Cerebellar nuclear complex (tissue), 1 donor: Measurements from ENCODE around the gene TLX2.

ENCODE experiments used
- DNase-seq, 2 experiments: peaks; one replicate each; lab custom pipeline; 2025; lab: John Stamatoyannopoulos, UW

TLX2 gene

DNA sequence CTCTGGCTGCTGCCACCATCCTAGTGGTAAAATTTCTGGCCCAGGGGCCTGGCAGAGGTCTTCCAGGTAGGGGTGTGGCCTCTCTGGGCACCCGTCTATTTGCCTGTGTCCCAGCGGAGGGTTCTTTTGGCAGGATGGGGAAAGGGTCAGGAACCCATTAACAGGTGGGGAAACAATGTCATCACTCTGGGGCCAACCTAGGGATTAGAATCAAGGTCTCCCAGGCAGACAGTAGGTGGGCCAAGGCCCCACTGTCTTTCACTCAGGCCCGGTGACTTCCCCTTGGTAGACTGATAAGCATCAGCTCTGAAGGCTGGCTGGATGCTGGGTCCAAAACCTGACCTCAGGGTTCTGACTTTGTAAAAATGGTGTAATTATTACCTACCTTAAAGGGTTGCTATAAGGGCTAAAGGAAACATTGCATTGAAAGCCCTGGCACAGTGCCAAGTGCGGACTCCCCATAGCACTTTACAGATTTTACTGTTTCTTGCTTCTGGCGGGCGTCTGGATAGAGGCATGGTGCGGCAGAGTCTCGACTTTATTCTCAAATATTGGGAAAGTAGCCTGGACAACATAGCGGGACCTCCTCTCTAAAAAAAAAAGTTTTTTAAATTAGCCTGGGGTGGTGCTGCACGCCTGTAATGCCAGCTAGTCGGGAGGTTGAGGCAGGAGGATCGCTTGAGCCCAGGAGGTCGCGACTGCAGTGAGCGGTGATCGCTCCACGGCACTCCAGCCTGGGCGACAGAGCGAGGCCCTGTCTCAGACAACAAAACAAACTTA, 17.1 kb upstream of the TLX2 start:
- no peak for DNase-seq

DNA sequence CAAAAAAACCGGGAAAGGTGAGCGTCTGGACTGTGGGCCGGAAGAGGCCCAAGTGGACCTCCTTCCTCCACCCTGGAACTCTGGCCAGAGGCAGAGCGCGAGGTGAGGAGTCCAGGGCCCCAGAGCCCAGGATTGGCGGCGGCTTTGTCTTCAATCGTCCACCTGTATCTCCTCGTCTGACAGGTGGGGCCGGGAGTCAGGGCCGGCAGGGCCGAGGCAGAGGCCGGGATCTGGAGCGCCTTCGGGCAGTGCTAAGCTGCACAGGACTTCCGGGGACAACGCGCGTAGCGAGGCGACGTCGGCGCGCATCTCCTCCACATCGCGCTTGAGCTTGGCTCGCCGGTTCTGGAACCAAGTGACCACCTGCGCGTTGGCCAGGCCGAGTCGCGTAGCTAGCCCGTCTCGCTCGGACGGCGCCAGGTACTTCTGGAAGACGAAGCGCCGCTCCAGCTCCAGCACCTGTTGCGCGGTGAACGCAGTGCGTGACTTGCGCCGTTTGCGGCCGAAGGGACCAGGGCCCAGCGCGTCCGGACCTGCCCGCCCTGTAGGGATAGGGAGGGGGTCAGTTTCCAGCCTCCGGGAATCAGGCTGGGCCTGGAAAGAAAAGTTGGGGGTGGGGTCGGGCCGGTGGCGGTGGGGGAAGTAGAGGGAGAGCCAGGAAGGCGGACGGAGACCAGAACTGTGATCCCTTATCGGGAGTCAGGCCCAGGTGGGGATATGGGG, 16.3 kb upstream of the TLX2 start:
- DNase-seq, result no peak

DNA sequence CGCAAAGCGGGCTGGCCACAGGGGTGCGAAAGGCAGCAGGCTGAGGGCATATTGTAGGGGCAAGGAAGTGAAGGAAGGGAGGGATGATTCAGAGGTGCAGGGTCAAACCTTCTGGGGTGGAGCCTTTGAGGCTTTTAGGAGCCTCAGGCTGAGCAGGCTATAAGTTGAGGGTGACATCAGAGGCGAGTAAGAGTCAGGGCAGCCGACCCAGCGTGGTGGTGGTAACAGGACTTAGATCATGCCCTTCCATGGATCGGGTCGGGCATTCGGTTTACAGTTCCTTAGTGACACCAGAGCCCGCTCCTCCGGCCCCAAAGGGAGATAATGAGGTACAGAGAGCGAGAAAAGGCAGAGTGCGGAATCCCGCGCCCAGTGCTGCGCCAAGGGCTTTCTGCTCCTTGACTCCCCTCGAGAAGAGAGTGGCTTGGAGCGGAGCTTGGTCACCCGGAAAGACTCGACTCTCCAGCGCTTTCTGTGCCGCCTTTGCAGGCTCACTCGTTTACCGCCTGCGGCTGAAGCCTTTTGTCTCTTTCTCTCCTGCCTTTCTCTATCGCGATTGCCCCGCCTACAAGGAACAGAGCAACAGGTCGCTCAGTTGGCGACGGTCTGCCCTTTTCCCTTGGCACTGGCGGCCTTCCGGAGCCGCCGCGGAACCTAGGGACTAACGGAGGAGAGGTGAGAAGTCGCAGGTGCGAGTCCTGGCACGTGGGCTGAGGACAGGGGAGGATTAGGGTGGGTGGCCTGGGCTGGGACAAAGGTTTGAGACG, 15.6 kb upstream of the TLX2 start:
- no peak for DNase-seq

DNA sequence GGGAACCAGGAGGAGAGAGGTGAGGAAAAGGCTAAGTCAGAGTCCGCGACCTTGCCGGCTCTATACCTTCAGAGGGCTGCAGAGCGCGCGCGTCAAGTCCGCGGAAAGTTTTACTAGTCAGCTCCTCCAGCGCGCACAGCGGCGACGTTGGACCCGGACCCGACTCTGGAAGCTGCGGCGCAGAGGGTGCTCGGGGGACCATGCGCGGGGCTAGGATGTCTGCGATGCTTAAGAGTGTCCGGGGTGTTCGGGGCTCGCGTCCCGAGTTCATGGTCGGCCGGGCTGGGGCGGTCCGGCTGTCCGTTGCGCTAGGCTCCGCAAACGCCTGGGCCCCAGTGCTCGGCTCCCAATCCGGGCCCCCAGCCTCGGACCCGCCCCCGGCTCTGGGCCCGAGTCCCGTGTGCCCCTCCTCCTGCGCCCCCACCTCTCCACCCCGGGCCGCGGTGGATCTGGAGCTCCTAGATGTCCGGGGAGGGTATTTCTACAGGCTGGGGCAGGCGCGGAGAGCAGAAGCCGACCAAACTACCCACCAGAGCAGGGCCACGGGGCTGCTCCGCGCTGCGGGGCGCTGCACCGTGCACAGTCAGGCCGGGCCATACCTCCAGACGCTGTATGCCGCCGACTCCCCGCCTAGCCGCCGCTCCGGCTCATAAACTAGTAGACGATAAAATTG, 14.8 kb upstream of the TLX2 start, which contains the start of gene LBX2:
LBX2 (minus strand) TSS at position 337 of the 673 bp plus-strand sequence; CDS start at position 271, 66 bp downstream.
- DNase-seq, result no peak

DNA sequence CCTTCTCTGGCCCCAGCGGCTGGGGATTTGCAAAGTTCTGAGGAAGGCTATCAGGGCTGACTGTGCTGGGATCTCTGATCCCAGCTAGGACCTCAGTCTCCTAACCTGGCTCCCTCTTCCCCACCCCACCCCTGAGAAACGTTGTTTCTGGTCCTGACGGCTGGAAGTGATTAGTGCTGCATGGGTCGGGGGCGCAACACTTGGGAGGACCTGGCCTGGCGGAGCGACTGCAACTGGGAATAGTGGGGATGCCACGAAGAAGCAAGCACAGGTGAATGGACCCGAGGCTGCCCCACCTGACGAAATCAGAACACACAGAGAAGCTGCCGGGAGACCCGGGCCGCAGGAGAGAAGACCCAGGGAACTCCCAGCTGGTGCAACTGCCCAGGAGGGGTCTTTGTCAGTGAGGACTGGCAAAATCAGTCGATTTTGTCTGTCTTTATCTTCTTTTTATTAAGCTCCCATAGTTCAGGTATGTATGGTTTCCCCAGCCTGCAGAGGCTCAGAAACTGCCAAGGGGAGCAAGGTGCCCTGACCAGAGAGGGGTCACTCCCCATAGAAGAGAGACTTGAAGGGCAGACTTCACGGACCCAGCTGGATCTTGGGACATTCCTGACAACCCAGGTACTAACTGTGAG, 14.2 kb upstream of the TLX2 start:
- DNase-seq, result no peak

DNA sequence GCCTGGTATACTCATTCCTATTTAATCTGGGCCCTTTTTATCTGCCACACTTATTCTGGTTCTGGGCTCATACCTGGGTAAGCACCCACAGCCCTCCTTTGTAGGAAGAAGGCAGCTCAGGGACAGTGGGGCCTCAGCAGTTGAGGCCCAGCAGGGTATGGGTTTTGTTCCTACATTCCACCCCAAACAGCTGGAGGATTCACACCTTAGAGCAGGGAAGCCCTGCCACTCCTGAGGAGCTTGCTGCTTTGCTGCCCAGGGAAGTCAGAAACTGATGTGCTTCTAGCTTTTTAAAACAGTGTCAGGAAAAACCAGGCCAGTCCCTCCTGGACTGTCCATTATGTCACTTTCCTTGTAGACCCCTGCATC, 13.7 kb upstream of the TLX2 start:
- no peak for DNase-seq

DNA sequence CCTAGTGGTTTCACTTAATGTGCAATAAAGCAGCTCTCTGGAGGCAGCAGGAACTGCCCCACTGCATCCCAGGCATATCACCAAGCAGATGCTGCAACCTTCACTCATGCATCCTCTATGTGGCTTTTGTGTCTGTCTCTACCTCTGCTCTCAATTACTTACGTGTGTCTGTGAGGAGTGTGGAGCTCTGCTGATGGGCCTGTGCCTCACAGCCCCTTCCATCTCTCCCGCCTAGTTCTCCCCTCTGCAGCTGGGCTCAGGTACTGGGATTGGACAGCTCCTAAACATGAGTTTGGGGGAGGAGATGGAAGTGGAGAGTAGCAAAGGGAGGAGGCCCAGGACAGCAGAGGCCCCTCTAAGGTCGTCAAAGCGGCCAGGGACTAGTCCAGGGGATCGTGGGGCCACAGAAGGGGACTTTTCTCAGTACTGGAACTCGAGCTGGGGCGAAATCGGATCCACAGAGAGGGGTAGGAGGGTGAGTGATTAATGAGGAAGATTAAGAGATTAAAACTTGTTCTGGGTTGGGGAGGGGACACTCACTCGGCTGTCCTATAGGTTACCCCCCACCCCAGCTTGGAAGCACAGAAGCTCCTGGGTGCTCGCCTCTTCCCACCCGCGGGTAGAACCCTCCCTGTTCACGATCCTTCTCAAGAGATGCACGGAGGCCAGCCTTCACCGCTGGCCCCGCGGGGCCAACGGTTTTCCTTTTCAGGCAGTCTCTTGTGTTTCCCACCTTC, 12.7 kb upstream of the TLX2 start:
- DNase-seq, result no peak

DNA sequence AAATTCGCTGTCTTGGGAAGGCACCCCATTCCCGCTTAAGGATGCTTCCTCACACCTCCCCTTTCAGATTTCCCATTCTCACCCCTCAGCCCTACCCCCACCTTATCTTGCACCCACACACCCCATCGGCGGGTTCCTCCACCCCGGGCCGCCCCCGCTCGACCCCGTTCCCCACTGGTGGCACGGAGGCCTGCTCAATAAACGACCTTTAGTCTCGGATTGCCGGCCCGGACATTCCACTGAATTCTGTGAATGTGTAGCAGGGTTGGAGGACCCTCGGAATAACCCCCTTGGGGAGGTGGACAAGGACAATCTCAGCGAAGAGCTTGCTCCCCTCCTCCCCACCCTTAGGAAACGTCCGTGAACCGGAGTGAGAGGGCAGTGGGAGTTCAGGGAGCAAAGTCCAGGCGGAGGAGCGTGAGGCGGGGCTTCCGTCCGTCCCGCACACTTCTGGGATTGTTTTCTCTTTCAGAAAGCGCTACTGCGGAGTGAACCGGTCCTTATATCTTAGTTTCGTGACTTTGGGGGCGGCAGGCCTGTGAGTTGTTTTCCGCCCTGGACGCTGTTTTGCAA, 12.0 kb upstream of the TLX2 start:
- no peak for DNase-seq

DNA sequence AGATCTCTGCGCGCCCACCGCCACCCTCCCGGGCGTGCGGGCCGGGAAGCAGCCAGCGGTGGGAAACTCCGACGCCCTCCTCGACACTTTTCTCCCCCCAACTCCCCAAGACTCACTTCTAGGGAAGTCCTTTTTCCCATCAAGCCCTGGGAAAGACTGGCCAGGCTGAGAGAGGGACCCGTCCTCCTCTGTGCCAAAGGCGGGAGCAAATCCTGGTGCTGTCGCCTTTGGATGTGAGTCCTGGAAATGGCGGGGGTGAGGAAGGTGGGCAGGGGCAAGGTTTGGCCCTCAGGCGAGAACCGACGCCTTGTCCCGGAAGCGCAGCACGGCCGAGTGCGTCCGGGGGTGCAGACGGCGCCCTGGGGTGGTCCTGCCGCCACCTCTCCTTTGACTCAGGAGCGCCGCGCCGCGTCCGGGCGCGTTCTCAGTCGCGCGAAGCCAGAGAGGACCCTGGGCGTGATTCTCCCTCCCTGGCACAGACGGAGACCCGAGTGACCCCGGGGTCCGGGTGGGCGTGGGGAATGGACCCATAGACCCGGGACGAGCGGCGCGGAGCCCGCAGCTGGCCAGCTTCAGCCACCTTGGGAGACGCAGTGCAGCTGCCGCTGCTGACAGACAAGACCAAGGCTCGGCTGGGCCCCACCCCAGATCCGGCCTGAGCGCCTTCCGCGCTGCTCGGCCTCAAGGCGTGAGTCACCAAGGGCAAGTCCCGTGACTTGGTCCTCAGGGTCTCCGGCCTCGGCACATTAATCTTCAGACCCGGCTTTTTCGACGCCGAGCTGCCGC, 11.3 kb upstream of the TLX2 start:
- DNase-seq, result no peak

DNA sequence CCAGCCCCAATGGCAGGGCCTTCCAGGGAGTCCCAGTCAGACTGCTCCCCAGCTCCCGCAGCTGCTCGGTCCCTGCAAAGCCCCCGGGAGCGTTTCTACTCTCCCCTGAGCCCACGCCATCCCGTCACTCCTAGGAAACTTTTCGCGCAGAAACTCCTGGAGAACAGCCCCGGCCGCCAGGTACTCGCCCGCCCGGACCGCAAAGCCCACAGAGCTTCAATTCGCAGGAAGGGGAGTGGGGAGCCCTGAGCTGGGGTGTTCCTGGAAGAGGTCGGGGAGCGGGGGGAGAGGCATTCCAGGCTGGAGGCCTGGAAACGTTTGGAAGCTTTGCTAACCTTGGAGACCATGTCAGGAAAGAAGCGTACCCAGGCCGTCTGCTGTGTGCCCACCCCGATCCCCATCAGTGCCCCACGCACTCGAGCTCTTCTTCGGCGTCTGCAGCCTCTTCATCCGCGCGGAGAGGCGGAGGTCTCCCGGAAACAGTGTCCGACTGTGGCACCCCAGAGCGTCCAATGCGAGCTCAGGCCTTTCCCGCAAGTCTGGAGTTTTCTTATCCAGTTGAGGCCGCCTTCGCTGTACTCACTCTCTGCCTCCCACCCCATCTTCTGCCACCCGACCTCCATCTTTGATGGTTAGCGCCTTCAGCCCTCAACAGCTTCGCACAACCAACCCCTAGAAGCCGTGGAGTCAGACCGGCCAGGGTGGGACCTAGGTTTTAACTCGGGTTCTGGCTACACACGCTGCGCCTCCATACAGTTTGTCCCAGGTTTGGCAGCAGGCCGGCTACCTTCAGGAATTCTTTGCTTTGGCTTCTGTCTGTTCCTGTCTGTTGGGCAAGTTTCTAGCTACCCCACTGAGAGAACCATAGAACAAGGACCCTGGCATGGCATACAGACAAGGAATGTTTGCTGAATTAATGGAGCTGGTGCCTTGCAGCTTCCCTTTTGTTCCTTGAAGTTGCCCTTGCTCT, 10.5 kb upstream of the TLX2 start:
- DNase-seq, result no peak

DNA sequence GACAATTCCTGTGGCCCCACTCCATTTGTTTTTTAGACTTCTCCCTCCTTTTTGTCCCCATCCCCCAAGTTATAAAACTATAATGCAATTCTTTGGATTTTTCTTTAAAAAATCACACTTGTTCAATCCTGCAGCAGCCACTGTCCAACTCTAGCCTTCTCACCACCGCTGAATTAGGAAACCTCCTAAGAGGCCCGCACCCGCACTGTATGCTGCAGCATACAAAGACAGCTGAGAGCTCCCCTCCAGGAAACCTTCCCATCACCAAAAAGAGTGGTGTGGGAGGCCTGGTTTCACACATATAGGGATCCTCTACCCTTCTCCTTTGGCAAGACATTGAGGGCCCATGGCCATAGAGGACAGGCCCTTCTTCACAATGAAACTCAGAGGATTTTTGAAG, 9.7 kb upstream of the TLX2 start:
- DNase-seq, result no peak

DNA sequence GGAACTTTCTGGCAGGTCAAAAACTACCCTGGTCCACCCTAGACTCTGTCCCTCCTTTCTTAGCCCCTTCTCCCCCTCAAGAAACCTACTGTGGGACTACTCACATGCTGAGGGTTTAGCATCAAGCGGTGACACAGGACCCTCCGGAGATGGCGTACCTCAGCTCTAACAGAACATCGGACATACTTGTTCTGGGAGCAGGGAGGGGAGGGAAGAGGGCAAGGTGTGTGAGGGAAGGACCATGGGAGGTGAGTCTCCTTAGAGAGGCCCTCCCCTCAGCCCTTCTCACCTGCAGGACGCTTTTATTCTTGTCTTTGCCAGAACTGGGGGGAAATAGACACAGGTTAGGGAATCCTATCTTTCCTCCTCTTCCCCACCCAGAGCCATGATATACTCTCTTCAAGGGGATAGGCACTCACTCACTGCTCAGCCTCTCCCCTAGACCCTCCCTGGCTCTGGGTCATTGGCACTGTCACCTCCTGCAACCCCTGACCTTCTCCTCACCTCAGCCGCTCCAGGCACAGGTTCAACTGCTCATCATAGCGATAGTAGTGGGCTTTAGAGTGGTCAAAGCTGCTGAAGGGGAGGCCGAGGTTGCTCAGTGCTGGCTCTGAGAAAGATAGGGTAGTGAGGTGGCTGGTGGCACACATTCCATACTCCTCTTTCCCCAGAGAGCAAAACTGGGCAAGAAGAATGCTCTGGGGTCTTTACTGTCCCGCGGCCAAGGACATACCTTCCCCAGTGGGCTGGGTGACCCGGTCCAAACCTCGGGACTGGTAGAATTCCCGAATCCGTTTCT, 8.6 kb upstream of the TLX2 start:
- DNase-seq, result no peak

DNA sequence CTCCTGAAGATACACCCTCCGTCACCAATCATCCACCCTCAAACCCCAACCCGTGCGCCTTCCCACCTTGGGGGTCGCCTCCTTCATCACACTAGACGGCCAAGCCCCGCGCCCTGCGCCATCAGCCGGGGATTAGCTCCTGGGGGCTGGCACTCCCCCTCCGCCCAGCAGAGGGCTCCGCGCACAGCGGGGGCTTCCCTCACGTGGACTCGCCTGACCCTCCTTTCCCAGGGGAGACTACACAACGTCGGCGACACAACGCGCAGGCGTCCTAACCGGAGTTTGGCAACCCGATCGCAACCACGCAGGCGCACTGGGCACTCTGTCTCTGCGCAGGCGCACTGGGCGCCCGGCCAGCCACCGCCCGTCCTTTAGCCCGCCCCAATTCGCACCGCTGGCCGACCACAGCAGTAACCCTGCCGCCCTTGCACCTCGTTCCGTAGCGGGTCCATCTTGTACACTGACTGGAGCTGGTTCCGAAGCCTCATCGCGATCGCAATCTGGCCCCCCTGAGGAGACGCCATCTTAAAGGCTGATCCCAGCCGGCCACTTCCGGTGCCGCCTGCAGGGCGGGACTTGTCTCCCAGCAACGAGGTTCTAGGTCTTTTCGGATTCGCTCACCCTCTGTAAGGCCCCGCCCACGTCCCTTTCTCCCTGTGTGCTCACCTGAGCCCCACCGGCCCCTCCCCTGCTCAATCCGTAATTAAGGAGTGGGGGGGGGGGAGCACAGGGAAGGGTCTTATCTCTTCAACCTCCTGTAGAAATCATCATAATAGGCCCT, 6.9 kb upstream of the TLX2 start, which contains the start of gene PCGF1:
PCGF1 (minus strand) TSS at position 551 of the 781 bp plus-strand sequence; CDS start at position 524, 27 bp downstream.
- peak; percentile 82 to 95 for DNase-seq

DNA sequence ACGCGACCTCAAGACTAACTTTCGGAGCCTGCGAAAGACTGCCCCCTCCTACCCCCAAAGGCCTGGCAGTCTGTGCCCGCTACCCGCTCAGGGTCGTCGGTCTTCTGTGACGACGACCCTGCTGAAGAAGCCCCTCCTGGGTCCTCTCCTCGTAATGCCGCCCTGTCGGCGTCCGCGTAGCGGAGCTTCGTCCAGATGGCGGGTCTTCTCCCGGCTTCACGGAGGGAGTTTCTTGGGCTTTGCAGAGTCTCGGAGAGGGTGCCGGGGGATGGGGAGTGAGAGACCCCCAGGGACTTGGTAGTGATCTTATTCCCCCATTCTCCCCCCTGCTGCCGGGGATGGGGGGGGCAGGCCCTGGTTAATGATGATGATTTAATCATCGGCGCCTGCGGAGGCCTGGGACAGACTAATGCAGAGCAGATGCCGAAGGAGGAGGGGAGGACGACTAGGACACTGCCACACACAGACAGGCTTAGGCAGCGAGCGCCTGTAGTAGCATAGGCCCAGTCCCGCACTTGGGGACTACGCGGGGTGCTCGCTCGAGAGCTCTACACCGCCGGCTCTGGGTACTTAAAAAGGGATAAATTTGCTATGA, 6.2 kb upstream of the TLX2 start:
- DNase-seq, result no peak

DNA sequence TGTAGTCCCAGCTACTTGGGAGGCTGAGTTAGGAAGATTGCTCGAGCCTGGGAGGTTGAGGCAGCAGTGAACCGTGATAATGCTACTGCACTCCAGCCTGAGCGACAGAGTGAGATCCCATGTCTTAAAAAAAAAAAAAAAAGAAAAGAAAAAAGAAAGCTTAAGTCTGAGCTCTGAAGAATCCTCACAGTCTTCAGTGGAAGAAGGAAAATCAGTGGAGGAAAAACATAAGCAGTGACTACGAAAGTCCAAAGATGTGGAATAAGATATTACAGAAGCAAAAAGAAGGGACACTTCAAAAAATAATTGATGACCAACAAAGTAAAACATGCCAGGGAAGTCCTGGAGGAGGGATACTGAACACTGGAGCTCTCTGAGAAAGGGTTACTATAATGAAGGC, 4.0 kb upstream of the TLX2 start:
- DNase-seq, result no peak
